ENCODE measurements around the gene ALAD. TPM values are rescaled to one million over a fixed set of nuclear protein-coding genes. Genes with fewer than 3 reads are reported as not detected.

Gene ALAD
- total RNA-seq, 4 donors from 2014 or later = 8.9 to 16.2 (median 12.3) TPM

- TF ChIP-seq CTCF (IDR thresholded peaks at IDR 0.05 in 4 of 5, conservative IDR thresholded peaks at IDR 0.05 in 1 of 5) (no peak), POLR2A (IDR thresholded peaks at IDR 0.05) (no peak)
- no peaks in the 10 kb centered on the region for H3K9me3 ChIP-seq
- in situ Hi-C loops (cut with MboI; ENCODE audit: low sequenced_read_pairs in 4 of 4) = no loop called here
- no peaks in the 10 kb centered on the region for H3K36me3 ChIP-seq
- ATAC-seq = no peak
- intact Hi-C loops (cut with DNase I; ENCODE audit: low total_unique reads) = no loop called here
- H3K27me3 ChIP-seq = peaks cover 21 to 40% (median 28%) of the 10 kb centered on the region in 3 donors
- no peak overlapping the region for H3K27ac ChIP-seq
- DNase-seq = no peak
- H3K4me1 ChIP-seq = peaks cover 7% of the 10 kb centered on the region in 2 donors
- no peak overlapping the region for H3K4me3 ChIP-seq
Measured at GRCh38 chr9:113352411-113352810, 48.7 kb downstream of the ALAD start.

- in situ Hi-C loops (cut with MboI; ENCODE audit: low sequenced_read_pairs in 4 of 4) = no loop called here
- intact Hi-C loops (cut with DNase I; ENCODE audit: low total_unique reads) = no loop called here
- Histone ChIP-seq H3K4me3 (no peak overlapping the region), H3K27me3 (peaks cover 21 to 40% (median 28%) of the 10 kb centered on the region in 3 donors), H3K4me1 (peaks cover 7% of the 10 kb centered on the region in 2 donors), H3K36me3 (no peaks in the 10 kb centered on the region), H3K27ac (no peak overlapping the region), H3K9me3 (no peaks in the 10 kb centered on the region)
- ATAC-seq = no peak
- TF ChIP-seq CTCF (IDR thresholded peaks at IDR 0.05 in 4 of 5, conservative IDR thresholded peaks at IDR 0.05 in 1 of 5) (no peak), POLR2A (IDR thresholded peaks at IDR 0.05) (no peak)
- DNase-seq = no peak
Measured at GRCh38 chr9:113352006-113352405, 49.1 kb downstream of the ALAD start.

GRCh38 chr9:113350937-113351336 is 50.1 kb downstream of the ALAD start:
- Histone ChIP-seq H3K27me3 (peaks cover 21 to 40% (median 28%) of the 10 kb centered on the region in 3 donors), H3K4me3 (no peak overlapping the region), H3K4me1 (peaks cover 7% of the 10 kb centered on the region in 2 donors), H3K36me3 (no peaks in the 10 kb centered on the region), H3K27ac (no peak overlapping the region), H3K9me3 (no peaks in the 10 kb centered on the region)
- ATAC-seq (no peak), DNase-seq (no peak)
- TF ChIP-seq CTCF (IDR thresholded peaks at IDR 0.05 in 4 of 5, conservative IDR thresholded peaks at IDR 0.05 in 1 of 5) (no peak), POLR2A (IDR thresholded peaks at IDR 0.05) (no peak)
- intact Hi-C loops (cut with DNase I; ENCODE audit: low total_unique reads) (no loop called here), in situ Hi-C loops (cut with MboI; ENCODE audit: low sequenced_read_pairs in 4 of 4) (no loop called here)

GRCh38 chr9:113350107-113350661 is 50.9 kb downstream of the ALAD start:
- intact Hi-C loops (cut with DNase I; ENCODE audit: low total_unique reads) (no loop called here), in situ Hi-C loops (cut with MboI; ENCODE audit: low sequenced_read_pairs in 4 of 4) (no loop called here)
- Histone ChIP-seq H3K36me3 (no peaks in the 10 kb centered on the region), H3K9me3 (no peaks in the 10 kb centered on the region), H3K27ac (no peak overlapping the region), H3K4me3 (peak overlapping the region; percentile 24 to 55 (median 32)), H3K4me1 (peaks cover 7% of the 10 kb centered on the region in 2 donors), H3K27me3 (peaks cover 21 to 40% (median 28%) of the 10 kb centered on the region in 3 donors)
- TF ChIP-seq POLR2A (IDR thresholded peaks at IDR 0.05) (no peak), CTCF (IDR thresholded peaks at IDR 0.05 in 4 of 5, conservative IDR thresholded peaks at IDR 0.05 in 1 of 5) (no peak)
- ATAC-seq = no peak
- no peak for DNase-seq

Data from gastrocnemius medialis (tissue), 4 donors.